ENCODE measurements around the gene IFT43.
"Not testable (repeated sequence)": the region's sequence is repeated elsewhere in the genome, so short reads cannot be mapped to it uniquely, and the experiment has no call there.

The IFT43 gene

DNA sequence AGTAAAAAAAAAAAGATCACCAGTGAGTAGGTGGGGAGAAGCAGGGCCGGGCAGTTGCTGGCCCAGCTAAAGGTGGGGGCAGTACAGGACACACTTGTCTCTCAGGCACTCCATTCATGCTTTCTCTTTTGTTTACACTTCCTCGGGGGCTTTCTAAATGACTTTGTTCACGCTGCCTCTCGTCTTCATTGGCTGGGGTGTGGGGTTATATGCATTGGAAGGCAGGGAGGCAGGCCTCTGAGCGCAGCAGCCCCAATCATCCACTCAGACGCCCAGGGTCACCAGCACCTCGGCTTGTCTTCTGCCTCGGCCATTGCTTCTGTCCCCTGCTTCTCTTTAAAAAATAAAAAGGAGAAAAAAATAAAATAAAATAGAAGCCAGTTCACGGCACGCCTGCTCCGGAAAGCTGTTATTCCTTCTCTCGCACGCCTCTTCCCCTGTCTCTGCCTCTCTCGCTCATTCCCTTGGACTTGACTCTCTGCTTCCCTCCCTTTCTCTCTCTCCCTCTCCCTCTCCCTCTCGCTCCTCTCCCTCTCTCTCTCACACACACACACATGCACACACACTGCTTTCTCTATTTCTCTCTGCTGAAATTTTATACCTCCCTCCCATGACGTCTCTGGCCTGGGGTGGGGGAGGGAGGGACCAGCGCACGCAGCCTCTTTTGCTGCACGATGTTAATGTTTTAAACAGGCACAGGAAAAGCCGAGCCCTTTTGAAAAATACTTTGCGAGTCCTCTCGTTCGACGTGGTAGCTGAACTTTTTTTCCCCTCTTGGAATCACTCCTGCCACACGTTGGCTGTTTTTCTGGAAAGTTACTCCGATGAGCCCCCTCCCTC lies 3.9 kb upstream of the IFT43 start, which contains the start of gene TGFB3:
Gene TGFB3 (minus strand): TSS at position 570 of the 840 bp plus-strand sequence. CDS start 1,102 bp downstream, outside the sequence.
- peak; percentile 42 for DNase-seq

DNA sequence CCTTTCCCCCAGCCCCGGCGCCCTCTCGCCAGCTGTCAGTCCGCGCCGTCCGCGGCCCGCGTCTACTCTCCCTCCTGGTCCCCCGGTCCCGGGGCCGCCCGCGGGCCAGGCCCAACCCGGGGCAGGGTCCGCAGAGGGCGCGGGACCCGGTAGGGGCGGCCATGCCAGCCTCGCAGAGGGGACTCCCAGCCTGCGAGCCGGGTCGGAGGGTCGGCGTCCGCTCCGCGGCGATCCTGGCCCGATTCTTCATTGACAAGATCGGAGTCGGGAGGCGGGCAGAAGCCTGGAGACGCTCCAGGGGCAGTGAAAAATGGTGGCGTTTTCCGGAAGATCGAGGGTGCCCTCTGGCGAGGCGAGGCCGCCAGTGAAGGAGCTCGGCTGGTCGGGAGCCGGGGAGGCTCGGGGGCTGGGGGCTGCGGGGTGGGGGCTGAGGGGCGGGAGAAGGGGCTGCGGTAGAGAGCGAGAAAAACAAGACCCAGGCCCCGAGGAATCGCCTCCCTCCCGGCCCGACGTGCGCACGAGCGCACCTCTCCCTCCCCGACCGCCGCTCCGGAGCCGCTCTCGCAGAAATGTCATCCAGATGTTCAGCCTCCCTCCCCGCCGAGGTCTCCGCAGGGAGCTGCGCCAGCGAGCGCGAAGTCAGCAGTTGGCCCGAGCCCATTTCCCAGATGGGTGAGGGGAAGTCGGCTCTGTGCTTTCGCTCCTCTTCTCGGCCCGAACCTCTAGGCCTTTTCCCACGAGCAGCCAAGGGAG lies 3.1 kb upstream of the IFT43 start:
- DNase-seq: peak; percentile 23

- no peak for DNase-seq
These were observed 2.6 kb upstream of the IFT43 start for GRCh38 chr14:75983019-75983358.

GRCh38 chr14:75984674-75985073 lies 889 bp upstream of the IFT43 start:
- no peak for DNase-seq

DNA sequence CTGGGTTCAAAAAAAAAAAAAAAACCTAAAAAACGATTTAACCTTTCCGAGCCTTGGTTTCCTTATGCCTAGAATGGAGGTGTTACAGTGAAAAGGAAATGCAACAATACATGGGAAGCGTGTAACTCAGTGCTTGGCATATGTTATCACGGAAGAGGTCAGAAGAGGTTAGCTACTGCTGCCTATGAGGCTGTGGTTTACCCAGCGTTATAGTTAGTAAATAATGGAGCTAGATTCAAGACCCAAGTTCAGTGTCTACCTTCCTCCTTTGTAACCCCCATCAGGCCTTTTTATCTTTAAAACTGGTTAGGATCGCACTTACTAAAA lies 839 bp downstream of the IFT43 start:
- DNase-seq: no peak

DNA sequence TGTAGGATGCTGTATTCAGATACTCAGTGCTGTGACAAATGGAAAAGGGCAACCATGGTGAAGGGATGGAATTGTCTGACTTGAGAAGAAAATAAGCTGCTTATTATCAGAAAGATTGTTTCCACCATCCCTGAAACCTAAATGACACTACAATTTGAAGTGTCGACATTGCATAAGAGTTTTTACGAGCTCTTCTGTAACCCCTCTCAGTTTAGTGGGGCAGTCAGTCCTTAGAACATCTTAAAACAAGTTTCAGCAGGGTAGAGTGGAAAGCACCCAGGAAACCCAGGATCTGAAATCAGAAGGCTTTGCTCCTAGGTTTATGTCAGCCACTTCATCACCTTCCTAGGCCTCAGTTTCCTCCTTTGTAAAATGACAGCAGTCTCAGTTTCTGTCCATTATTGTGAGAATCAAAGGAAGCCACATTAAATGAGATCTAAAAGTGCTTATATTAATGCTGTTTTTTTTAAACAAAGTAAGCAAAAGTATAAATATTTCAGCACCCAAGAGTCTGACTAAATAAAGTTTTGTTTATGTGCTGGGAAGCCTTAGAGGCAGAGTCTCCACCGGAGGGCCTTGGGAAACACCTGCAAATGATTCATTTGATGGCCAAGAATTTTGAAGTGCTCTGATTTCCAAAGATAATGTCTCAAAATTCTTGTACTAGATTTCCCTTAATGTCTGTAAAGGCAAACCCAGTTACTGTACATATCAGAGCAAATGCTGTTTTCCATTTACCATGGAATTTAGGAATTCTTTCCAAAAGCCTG lies 1.8 kb downstream of the IFT43 start:
- no peak for DNase-seq

GRCh38 chr14:75989134-75989533 lies 3.6 kb downstream of the IFT43 start:
- DNase-seq: no peak

DNA sequence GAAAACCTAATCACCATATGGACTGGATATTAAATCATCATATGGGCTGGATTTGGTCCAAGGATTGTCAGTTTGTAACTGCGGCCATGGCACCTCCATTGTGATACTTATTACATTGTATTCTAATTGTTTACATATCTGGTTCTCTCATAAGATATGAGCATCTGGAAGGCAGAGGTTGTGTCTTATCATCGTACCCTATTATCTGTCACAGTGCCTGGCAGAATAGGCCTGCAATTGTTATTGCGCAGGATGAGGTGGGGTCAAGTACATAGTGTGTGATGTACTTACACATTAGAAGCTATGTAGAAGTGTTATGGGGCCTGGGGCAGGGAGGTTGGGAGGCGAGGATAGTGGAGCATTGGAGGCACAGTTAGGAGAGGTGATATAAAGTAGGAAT lies 4.7 kb downstream of the IFT43 start:
- DNase-seq: no peak

- DNase-seq: no peak
These were observed 6.2 kb downstream of the IFT43 start for GRCh38 chr14:75991753-75992152.

DNA sequence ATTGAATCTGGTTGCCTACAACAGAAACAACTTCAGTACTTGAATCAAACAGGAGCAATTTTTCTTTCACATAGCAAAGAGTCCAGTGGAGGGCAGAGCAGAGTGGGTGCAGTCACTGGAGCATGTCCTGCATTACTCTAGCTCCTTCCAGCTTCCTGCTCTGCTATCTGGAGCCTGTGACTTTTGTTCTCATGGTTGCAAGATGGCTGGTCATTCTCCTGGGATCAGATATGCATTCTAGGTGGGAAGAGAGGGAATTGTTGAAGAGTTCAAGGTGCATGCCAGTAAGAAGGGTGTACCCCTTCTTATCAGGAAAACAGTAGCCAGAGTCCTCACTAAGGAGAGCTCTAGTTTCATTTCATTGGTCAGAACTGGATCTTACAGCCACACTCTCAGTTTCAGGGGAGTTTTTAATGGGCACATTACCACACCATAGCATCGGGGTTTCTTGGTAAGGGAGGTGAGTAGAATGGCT lies 8.0 kb downstream of the IFT43 start:
- DNase-seq: no peak

GRCh38 chr14:75995372-75996041 lies 9.9 kb downstream of the IFT43 start:
- no peak for DNase-seq

DNA sequence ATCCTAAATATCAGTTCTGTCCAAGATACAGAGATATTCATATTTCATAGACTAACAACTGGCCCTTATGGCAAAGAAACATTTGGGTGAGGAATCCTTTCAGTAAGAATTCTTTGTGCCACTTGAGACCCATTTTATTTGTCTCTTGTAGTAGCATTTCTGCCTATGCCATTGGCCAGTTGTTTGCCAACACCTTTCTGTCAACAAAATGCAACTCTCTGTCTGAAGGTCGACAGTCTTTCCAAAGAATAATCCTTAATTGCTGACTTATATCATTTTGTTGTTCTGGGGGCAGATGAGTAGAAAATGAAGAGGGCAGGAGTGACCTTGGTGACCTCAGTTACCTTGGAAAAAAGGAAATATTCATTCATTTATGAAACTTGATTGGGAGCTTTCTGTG lies 10.9 kb downstream of the IFT43 start:
- no peak for DNase-seq

DNA sequence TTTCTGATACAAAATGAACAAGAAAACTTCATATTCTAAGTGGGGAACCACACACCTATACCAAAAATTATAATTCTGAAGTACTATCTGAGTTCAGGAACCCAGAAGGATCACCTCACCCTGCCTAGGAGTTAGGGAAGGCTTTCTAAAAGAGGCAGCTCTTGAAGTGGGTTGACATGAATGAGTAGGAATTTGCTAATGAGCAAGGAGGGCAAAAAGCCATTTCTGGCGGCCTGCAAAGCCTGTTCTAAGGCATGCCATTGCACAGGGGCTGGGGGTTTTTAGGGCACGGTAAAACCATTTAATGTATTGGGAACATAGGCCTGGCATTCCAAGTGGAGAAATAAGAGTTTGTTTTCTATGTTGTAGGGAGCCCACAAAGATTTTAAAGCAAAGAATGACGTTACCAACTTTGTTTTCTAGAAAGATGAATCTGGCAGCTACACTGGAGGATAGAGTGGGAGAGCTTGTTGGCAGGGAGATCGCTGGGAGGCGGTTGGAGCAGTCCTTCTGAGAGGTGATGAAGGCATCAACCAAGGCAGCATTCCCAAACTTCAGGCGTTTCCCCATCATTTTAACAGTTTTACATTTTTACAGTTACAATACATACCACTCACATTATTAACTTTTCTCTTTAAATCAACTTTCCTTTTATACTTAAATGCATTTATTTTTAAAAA lies 14.1 kb downstream of the IFT43 start:
- no peak for DNase-seq

GRCh38 chr14:76002383-76002782 lies 16.8 kb downstream of the IFT43 start:
- no peak for DNase-seq

DNA sequence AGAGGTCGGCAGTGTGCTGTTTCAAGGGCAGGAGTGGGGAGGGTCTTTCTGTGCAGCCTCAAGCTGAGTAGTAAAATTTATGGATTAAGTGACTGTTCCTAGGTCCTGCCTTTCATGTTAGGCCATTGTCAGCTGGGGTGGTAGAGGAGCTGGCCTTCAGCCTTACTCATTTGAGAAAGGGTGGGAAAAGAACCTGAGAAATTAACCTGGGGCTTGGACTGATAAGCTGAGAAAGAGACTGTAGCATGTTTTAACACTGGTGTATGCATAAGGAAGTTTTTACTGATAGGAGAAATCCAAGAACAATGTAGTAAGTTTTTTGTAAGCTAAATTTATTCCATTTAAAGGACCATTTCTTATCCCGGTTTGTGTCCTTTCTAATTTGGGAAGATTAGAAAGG lies 20.7 kb downstream of the IFT43 start:
- no peak for DNase-seq

- DNase-seq: no peak
These were observed 21.8 kb downstream of the IFT43 start for GRCh38 chr14:76007379-76007778.

GRCh38 chr14:76007852-76008251 lies 22.3 kb downstream of the IFT43 start:
- no peak for DNase-seq

GRCh38 chr14:76009627-76010026 lies 24.1 kb downstream of the IFT43 start:
- DNase-seq: not testable (repeated sequence)

- DNase-seq: no peak
These were observed 26.4 kb downstream of the IFT43 start for GRCh38 chr14:76011930-76012329.

GRCh38 chr14:76012354-76012753 lies 26.8 kb downstream of the IFT43 start:
- no peak for DNase-seq

DNA sequence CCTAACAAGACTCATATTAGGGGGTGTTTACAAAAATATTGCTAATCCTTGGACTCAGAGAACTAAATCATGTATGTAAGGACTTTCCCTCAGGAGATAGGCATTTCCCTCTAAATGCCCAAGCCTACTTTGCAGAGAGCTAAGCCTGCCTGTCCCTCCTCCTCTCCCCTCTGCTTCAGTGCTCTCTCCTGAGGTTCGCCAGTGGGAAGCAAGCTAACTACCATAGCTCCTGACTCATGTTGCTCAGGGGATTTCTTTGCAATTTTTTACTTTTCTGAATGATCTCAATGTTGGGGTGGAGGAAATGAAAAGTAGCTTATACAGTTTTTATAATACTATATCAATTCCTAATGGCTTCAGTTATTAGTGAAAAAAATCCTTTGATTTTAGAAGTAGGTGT lies 29.6 kb downstream of the IFT43 start:
- DNase-seq: no peak

- DNase-seq: no peak
These were observed 30.1 kb downstream of the IFT43 start for GRCh38 chr14:76015668-76016067.

Data from DMS153 (cell line).